ENCODE results near the gene ADGRV1.
"Not testable (repeated sequence)": the region's sequence is repeated elsewhere in the genome, so short reads cannot be mapped to it uniquely, and the experiment has no call there.

ADGRV1 gene

GRCh38 chr5:90902651-90903386 is 344.2 kb downstream of the ADGRV1 start:
- DNase-seq (ENCODE audit: low read depth, low spot score): no peak

GRCh38 chr5:90909101-90909503 is 350.5 kb downstream of the ADGRV1 start:
- no peak for DNase-seq (ENCODE audit: low read depth, low spot score)

- DNase-seq (ENCODE audit: low read depth, low spot score): no peak
Observed at GRCh38 chr5:90909940-90910339, 351.3 kb downstream of the ADGRV1 start.

- no peak for DNase-seq (ENCODE audit: low read depth, low spot score)
Observed at GRCh38 chr5:90911169-90911568, 352.6 kb downstream of the ADGRV1 start.

- no peak for DNase-seq (ENCODE audit: low read depth, low spot score)
Observed at GRCh38 chr5:90912476-90912875, 353.9 kb downstream of the ADGRV1 start.

GRCh38 chr5:90915393-90915792 is 356.8 kb downstream of the ADGRV1 start:
- no peak for DNase-seq (ENCODE audit: low read depth, low spot score)

- DNase-seq (ENCODE audit: low read depth, low spot score): no peak
Observed at GRCh38 chr5:90916947-90917800, 358.6 kb downstream of the ADGRV1 start.

- no peak for DNase-seq (ENCODE audit: low read depth, low spot score)
Observed at GRCh38 chr5:90917928-90918668, 359.5 kb downstream of the ADGRV1 start.

GRCh38 chr5:90921418-90921973 is 362.9 kb downstream of the ADGRV1 start:
- DNase-seq (ENCODE audit: low read depth, low spot score): no peak

- DNase-seq (ENCODE audit: low read depth, low spot score): not testable (repeated sequence)
Observed at GRCh38 chr5:90924222-90924621, 365.6 kb downstream of the ADGRV1 start.

- DNase-seq (ENCODE audit: low read depth, low spot score): not testable (repeated sequence)
Observed at GRCh38 chr5:90929013-90929839, 370.6 kb downstream of the ADGRV1 start.

- DNase-seq (ENCODE audit: low read depth, low spot score): no peak
Observed at GRCh38 chr5:90930062-90930461, 371.5 kb downstream of the ADGRV1 start.

- DNase-seq (ENCODE audit: low read depth, low spot score): no peak
Observed at GRCh38 chr5:90930756-90931431, 372.3 kb downstream of the ADGRV1 start.

- DNase-seq (ENCODE audit: low read depth, low spot score): no peak
Observed at GRCh38 chr5:90932052-90932699, 373.6 kb downstream of the ADGRV1 start.

GRCh38 chr5:90933298-90933697 is 374.7 kb downstream of the ADGRV1 start:
- DNase-seq (ENCODE audit: low read depth, low spot score): no peak

GRCh38 chr5:90934091-90934719 is 375.6 kb downstream of the ADGRV1 start:
- DNase-seq (ENCODE audit: low read depth, low spot score): no peak

GRCh38 chr5:90934738-90935137 is 376.1 kb downstream of the ADGRV1 start:
- no peak for DNase-seq (ENCODE audit: low read depth, low spot score)

GRCh38 chr5:90939211-90939610 is 380.6 kb downstream of the ADGRV1 start:
- DNase-seq (ENCODE audit: low read depth, low spot score): no peak

GRCh38 chr5:90940227-90940995 is 381.8 kb downstream of the ADGRV1 start:
- no peak for DNase-seq (ENCODE audit: low read depth, low spot score)

Data from activated naive CD8-positive, alpha-beta T cell treated with anti-CD3 and anti-CD28 coated beads, Interleukin-2, amount 50 U/mL, for 16 hours (primary cell).